Transverse colon (tissue), 4 donors: ENCODE data around the gene NPIPA5.
"Not testable (repeated sequence)": the region's sequence is repeated elsewhere in the genome, so short reads cannot be mapped to it uniquely, and the experiment has no call there.

ENCODE experiments used
- EP300 ChIP-seq: sonication (generic); formaldehyde crosslinking; IDR thresholded peaks from one replicate; pipeline ENCODE4 v1.6.1; 2017; ENCODE audit warnings: antibody characterized with exemption, low read depth
- POLR2A ChIP-seq: fragments of 450-650 bp; IDR thresholded peaks from one replicate; pipeline ENCODE4 v1.6.1; 2016; ENCODE audit warnings: antibody characterized with exemption, mild to moderate bottlenecking, moderate library complexity
- POLR2AphosphoS5 ChIP-seq, 3 donors: sonication (generic); formaldehyde crosslinking; IDR thresholded peaks; one replicate each; pipeline ENCODE4 v1.6.1; 2016; ENCODE audit warnings: antibody characterized with exemption in 3 of 3
- TF ChIP-seq, protein P1 (sequence below), 5 experiments: fragments of 200-600 bp in 3 of 5; fragments of 450-650 bp in 2 of 5; sonication (generic) in 3 of 5; IDR thresholded peaks; 1 replicate in 2 of 5; 2 replicates in 3 of 5; pipeline ENCODE4 v1.5.1; 2016 to 2017; ENCODE audit warnings: antibody characterized with exemption in 5 of 5, inconsistent platforms in 3 of 5, mild to moderate bottlenecking in 2 of 5, moderate library complexity in 1 of 5

DNA sequence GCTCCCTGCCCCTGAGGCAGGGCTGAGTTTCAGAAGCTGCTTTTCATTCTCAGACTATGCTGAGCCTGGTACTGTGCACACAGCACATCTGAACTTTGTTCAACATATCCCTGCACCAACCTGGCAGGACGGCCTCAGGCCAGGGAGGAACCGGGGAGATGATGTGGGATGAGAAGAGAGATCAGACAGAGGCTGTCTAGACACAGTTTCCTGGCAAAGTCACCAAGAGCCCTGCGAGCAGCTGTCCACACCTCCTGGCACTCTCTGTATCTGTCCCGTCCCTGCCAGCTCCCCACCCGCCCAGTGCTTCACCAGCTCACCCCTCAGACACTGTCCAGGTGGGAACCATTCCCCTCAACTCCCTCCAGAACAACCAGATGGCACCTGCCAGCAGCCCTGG is 39.1 kb downstream of the NPIPA5 start:
- TF ChIP-seq POLR2AphosphoS5 (IDR thresholded peaks at IDR 0.05); POLR2A; EP300: not testable (repeated sequence)
- TF ChIP-seq, protein P1, sequence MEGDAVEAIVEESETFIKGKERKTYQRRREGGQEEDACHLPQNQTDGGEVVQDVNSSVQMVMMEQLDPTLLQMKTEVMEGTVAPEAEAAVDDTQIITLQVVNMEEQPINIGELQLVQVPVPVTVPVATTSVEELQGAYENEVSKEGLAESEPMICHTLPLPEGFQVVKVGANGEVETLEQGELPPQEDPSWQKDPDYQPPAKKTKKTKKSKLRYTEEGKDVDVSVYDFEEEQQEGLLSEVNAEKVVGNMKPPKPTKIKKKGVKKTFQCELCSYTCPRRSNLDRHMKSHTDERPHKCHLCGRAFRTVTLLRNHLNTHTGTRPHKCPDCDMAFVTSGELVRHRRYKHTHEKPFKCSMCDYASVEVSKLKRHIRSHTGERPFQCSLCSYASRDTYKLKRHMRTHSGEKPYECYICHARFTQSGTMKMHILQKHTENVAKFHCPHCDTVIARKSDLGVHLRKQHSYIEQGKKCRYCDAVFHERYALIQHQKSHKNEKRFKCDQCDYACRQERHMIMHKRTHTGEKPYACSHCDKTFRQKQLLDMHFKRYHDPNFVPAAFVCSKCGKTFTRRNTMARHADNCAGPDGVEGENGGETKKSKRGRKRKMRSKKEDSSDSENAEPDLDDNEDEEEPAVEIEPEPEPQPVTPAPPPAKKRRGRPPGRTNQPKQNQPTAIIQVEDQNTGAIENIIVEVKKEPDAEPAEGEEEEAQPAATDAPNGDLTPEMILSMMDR (IDR thresholded peaks at IDR 0.05): not testable (repeated sequence)
